HepG2 (cell line): ENCODE results near the gene ZNF544. TPM values are rescaled to one million over a fixed set of nuclear protein-coding genes. Genes with fewer than 3 reads are reported as not detected.

Experiments used
- CBX1 ChIP-seq: IDR thresholded peaks from one replicate; pipeline ENCODE4 v1.6.1; 2016; ENCODE audit warnings: antibody characterized with exemption, low read depth
- HDAC2 ChIP-seq: sonication (generic); formaldehyde crosslinking; IDR thresholded peaks from 2 replicates; pipeline ENCODE4 v1.4.0; 2020; ENCODE audit warnings: missing genetic modification reagents
- HMG20B ChIP-seq: conservative IDR thresholded peaks from 2 replicates; pipeline ENCODE4 v1.6.1; 2016; ENCODE audit warnings: missing genetic modification reagents, missing compliant biosample characterization
- MYPOP ChIP-seq: sonication (generic); formaldehyde crosslinking; IDR thresholded peaks from 2 replicates; pipeline ENCODE4 v1.8.1; 2023; ENCODE audit warnings: mild to moderate bottlenecking, moderate library complexity, missing genetic modification reagents
- ZNF274 ChIP-seq: sonication (generic); formaldehyde crosslinking; IDR thresholded peaks from 2 replicates; pipeline ENCODE4 v1.5.1; 2020; ENCODE audit warnings: mild to moderate bottlenecking, missing genetic modification reagents
- ZNF329 ChIP-seq: sonication (generic); formaldehyde crosslinking; IDR thresholded peaks from 2 replicates; pipeline ENCODE4 v1.9.0; 2021; ENCODE audit warnings: low read depth, mild to moderate bottlenecking, missing genetic modification reagents
- polyA plus RNA-seq, 8 experiments: library from polyadenylated mRNA; depleted of rRNA in 3 of 8; stranded (reverse) in 7 of 8; unstranded in 1 of 8; fragments of >200 nt; fragmentation: Illumina TruSeq in 4 of 8; extraction: Trizol in 4 of 8; gene quantifications; 2 replicates each; pipeline versions ENCODE4 v1.2.1 to v1.2.3, GENCODE V29; 2011 to 2016; ENCODE audit warnings: low read depth in 4 of 8, missing spikeins in 1 of 8, mixed read lengths in 1 of 8; ENCODE audit not compliant: insufficient read depth in 1 of 8
- total RNA-seq, 5 experiments: library from RNA; depleted of rRNA; stranded (reverse); fragments of >200 nt; fragmentation: Illumina TruSeq; extraction: Trizol; gene quantifications; 2 replicates each; pipeline ENCODE4 v1.2.3, GENCODE V29; 2016; ENCODE audit warnings: low read depth in 1 of 5
- TF ChIP-seq, protein P1 (sequence below), 2 experiments: fragments of 450-650 bp in 1 of 2; sonication (generic) in 1 of 2; formaldehyde crosslinking in 1 of 2; IDR thresholded peaks; 2 replicates each; pipeline versions ENCODE4 v1.6.1 to v1.8.0; 2016 to 2022; ENCODE audit warnings: antibody characterized with exemption in 1 of 2, mild to moderate bottlenecking in 1 of 2, missing genetic modification reagents in 1 of 2
- TF ChIP-seq, protein P2 (sequence below): IDR thresholded peaks from 2 replicates; pipeline ENCODE4 v1.6.1; 2016; ENCODE audit warnings: missing genetic modification reagents, missing compliant biosample characterization
- TF ChIP-seq, protein P3 (sequence below): sonication (generic); formaldehyde crosslinking; IDR thresholded peaks from 2 replicates; pipeline ENCODE4 v1.4.0; 2020; ENCODE audit warnings: low read depth, mild to moderate bottlenecking, missing genetic modification reagents
- TF ChIP-seq, protein P4 (sequence below): sonication (generic); formaldehyde crosslinking; IDR thresholded peaks from 2 replicates; pipeline ENCODE4 v1.5.0; 2020; ENCODE audit warnings: mild to moderate bottlenecking, missing genetic modification reagents, borderline replicate concordance

The ZNF544 gene
- total and polyA plus RNA-seq, 2 of the 13 experiments (the other 11 are each of a cell fraction or from before 2014, with no cell fraction given): 13.1 to 17.0 TPM

DNA sequence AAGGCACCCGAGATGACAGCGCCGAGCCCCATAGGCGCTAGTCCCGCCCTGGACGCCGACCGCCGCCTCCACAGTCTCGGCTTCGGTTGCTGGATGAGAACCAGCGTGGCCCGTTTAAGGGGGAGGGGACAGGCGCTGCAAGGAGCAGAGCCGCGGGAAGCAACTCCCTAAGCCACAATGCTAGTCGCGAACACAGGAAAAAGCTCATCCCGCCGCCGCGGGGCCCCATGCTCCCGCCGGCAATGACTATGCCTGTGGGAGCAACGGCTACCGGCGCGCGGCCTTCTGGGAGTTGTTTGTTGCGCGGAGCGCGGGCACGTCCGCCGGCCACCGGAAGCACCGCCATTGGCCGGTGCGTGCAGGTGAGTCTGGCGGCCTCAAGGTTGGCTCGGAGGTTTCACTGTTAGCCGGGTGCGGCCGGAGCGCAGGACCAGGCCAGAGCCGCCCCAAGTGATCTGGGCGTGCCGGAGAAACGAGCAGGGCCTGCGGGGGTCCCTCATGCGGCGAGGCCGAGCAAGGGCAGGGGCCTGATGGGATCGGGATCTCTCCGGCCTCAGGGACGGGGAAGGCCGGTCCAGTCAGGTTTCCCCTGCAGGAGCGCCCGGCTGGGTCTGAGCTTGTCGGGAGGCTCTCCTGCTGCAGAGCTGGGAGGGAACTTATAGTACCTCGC lies at the start of gene ZNF544 (continued):
- TF ChIP-seq, protein P1, sequence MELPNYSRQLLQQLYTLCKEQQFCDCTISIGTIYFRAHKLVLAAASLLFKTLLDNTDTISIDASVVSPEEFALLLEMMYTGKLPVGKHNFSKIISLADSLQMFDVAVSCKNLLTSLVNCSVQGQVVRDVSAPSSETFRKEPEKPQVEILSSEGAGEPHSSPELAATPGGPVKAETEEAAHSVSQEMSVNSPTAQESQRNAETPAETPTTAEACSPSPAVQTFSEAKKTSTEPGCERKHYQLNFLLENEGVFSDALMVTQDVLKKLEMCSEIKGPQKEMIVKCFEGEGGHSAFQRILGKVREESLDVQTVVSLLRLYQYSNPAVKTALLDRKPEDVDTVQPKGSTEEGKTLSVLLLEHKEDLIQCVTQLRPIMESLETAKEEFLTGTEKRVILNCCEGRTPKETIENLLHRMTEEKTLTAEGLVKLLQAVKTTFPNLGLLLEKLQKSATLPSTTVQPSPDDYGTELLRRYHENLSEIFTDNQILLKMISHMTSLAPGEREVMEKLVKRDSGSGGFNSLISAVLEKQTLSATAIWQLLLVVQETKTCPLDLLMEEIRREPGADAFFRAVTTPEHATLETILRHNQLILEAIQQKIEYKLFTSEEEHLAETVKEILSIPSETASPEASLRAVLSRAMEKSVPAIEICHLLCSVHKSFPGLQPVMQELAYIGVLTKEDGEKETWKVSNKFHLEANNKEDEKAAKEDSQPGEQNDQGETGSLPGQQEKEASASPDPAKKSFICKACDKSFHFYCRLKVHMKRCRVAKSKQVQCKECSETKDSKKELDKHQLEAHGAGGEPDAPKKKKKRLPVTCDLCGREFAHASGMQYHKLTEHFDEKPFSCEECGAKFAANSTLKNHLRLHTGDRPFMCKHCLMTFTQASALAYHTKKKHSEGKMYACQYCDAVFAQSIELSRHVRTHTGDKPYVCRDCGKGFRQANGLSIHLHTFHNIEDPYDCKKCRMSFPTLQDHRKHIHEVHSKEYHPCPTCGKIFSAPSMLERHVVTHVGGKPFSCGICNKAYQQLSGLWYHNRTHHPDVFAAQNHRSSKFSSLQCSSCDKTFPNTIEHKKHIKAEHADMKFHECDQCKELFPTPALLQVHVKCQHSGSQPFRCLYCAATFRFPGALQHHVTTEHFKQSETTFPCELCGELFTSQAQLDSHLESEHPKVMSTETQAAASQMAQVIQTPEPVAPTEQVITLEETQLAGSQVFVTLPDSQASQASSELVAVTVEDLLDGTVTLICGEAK (IDR thresholded peaks at IDR 0.05): no peak
- TF ChIP-seq, protein P1 (CRISPR knock-in tag; IDR thresholded peaks at IDR 0.05): peak; percentile 67
- TF ChIP-seq, protein P2, sequence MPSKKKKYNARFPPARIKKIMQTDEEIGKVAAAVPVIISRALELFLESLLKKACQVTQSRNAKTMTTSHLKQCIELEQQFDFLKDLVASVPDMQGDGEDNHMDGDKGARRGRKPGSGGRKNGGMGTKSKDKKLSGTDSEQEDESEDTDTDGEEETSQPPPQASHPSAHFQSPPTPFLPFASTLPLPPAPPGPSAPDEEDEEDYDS: peak; percentile 39; the same call in 1 of the 2 replicates
- peak; percentile 50 for TF ChIP-seq CBX1
- TF ChIP-seq ZNF329 (CRISPR knock-in tag): 0 out of 2 replicates have a peak, but pooled peaks have one; percentile 62
- TF ChIP-seq HDAC2 (CRISPR knock-in tag): peak; percentile 26; the same call in 1 of the 2 replicates
- peak; percentile 88; the same call in 1 of the 2 replicates for TF ChIP-seq MYPOP
- TF ChIP-seq, protein P3, sequence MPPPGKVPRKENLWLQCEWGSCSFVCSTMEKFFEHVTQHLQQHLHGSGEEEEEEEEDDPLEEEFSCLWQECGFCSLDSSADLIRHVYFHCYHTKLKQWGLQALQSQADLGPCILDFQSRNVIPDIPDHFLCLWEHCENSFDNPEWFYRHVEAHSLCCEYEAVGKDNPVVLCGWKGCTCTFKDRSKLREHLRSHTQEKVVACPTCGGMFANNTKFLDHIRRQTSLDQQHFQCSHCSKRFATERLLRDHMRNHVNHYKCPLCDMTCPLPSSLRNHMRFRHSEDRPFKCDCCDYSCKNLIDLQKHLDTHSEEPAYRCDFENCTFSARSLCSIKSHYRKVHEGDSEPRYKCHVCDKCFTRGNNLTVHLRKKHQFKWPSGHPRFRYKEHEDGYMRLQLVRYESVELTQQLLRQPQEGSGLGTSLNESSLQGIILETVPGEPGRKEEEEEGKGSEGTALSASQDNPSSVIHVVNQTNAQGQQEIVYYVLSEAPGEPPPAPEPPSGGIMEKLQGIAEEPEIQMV: peak; percentile 35; the same call in 1 of the 2 replicates
- no peak for TF ChIP-seq HMG20B (CRISPR knock-in tag)
- TF ChIP-seq, protein P4, sequence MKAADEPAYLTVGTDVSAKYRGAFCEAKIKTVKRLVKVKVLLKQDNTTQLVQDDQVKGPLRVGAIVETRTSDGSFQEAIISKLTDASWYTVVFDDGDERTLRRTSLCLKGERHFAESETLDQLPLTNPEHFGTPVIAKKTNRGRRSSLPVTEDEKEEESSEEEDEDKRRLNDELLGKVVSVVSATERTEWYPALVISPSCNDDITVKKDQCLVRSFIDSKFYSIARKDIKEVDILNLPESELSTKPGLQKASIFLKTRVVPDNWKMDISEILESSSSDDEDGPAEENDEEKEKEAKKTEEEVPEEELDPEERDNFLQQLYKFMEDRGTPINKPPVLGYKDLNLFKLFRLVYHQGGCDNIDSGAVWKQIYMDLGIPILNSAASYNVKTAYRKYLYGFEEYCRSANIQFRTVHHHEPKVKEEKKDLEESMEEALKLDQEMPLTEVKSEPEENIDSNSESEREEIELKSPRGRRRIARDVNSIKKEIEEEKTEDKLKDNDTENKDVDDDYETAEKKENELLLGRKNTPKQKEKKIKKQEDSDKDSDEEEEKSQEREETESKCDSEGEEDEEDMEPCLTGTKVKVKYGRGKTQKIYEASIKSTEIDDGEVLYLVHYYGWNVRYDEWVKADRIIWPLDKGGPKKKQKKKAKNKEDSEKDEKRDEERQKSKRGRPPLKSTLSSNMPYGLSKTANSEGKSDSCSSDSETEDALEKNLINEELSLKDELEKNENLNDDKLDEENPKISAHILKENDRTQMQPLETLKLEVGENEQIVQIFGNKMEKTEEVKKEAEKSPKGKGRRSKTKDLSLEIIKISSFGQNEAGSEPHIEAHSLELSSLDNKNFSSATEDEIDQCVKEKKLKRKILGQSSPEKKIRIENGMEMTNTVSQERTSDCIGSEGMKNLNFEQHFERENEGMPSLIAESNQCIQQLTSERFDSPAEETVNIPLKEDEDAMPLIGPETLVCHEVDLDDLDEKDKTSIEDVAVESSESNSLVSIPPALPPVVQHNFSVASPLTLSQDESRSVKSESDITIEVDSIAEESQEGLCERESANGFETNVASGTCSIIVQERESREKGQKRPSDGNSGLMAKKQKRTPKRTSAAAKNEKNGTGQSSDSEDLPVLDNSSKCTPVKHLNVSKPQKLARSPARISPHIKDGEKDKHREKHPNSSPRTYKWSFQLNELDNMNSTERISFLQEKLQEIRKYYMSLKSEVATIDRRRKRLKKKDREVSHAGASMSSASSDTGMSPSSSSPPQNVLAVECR: peak; percentile 89
- TF ChIP-seq ZNF274 (CRISPR knock-in tag): peak; percentile 19; the same call in 1 of the 2 replicates
